HCT116 (cell line): ENCODE measurements around the gene GLDN. TPM values are rescaled to one million over a fixed set of nuclear protein-coding genes. Genes with fewer than 3 reads are reported as not detected.

Source experiments
- ATAC-seq: fragments of 200-7000 bp; cut with Tn5 transposase; 2 replicates; pipeline ENCODE4 v1.9.1; 2020; ENCODE audit warnings: mild to moderate bottlenecking, moderate library complexity
- BruUV-seq: library from RNA; stranded (reverse); fragments of 400-500 nt; replicated peaks from 2 replicates; lab custom pipeline; 2021; lab: Mats Ljungman, UMichigan
- CTCF ChIA-PET: fragments of 300-600 bp; sonication (Branson Sonifier 250); formaldehyde crosslinking; loops from one replicate; lab custom pipeline; 2021; ENCODE audit warnings: antibody characterized with exemption; lab: Charles Lee
- POLR2A ChIA-PET: fragments of 300-600, 350-600 bp; sonication (Branson Sonifier 250); formaldehyde crosslinking; loops from one replicate; lab custom pipeline; 2021; ENCODE audit warnings: antibody characterized with exemption; lab: Charles Lee
- RAD21 ChIA-PET, 2 experiments: fragments of 300-600 bp; sonication (Branson Sonifier 250); formaldehyde crosslinking; loops; one replicate each; lab custom pipeline; 2023; ENCODE audit warnings: low total read pairs in 2 of 2; ENCODE audit not compliant: uncharacterized antibody in 2 of 2, unreplicated experiment in 2 of 2, low non-redundant PET in 1 of 2; lab: Charles Lee
- DNase-seq: peaks from one replicate; pipeline ENCODE4 v3.0.0-alpha.2; 2010; ENCODE audit warnings: low read depth, low spot score
- H2AFZ ChIP-seq: fragments of 200-600 bp; shearing (Covaris generic), sonication (generic); 2 replicates; pipeline ENCODE4 v1.6.1; 2017; ENCODE audit warnings: low read depth, mixed run types, mixed read lengths, antibody characterized with exemption, low read length; ENCODE audit not compliant: poor library complexity, severe bottlenecking
- H3K27ac ChIP-seq: 2 replicates; pipeline ENCODE4 v1.5.1; 2012; ENCODE audit warnings: low read depth, low read length
- H3K27me3 ChIP-seq: fragments of 200-600 bp; sonication (generic); 2 replicates; pipeline ENCODE4 v1.6.1; 2016; ENCODE audit warnings: mixed run types, low read length, mixed read lengths; ENCODE audit not compliant: insufficient read depth
- H3K36me3 ChIP-seq, 2 experiments: fragments of 200-500 bp in 1 of 2; fragments of 200-600 bp in 1 of 2; sonication (Bioruptor generic) in 1 of 2; sonication (generic) in 1 of 2; 2 replicates each; pipeline versions ENCODE4 v1.5.1 to v1.6.1; 2014 to 2016; ENCODE audit warnings: low read length in 2 of 2, inconsistent platforms in 1 of 2, mixed read lengths in 1 of 2, mixed run types in 1 of 2; ENCODE audit not compliant: insufficient read depth in 2 of 2, control insufficient read depth in 1 of 2
- H3K4me1 ChIP-seq, 2 experiments: fragments of 200-600 bp in 1 of 2; sonication (generic) in 1 of 2; 2 replicates each; pipeline versions ENCODE4 v1.5.1 to v1.6.1; 2012 to 2017; ENCODE audit warnings: low read length in 2 of 2, inconsistent platforms in 1 of 2, mild to moderate bottlenecking in 1 of 2, mixed read lengths in 1 of 2, mixed run types in 1 of 2, moderate library complexity in 1 of 2; ENCODE audit not compliant: insufficient read depth in 2 of 2, control insufficient read depth in 1 of 2
- H3K4me2 ChIP-seq: fragments of 200-600 bp; sonication (generic); 2 replicates; pipeline ENCODE4 v1.6.1; 2017; ENCODE audit warnings: mixed run types, low read length, mixed read lengths
- H3K4me3 ChIP-seq, 2 experiments: fragments of 200-600 bp in 1 of 2; sonication (generic) in 1 of 2; replicated peaks in 1 of 2; 2 replicates each; pipeline ENCODE4 v1.5.1; 2011 to 2016; ENCODE audit warnings: low read length in 2 of 2, control low read depth in 1 of 2, low read depth in 1 of 2, mild to moderate bottlenecking in 1 of 2, mixed read lengths in 1 of 2, mixed run types in 1 of 2
- H3K79me2 ChIP-seq: fragments of 200-600 bp; sonication (generic); 2 replicates; pipeline ENCODE4 v1.6.1; 2017; ENCODE audit warnings: mild to moderate bottlenecking, mixed run types, low read length, moderate library complexity, mixed read lengths; ENCODE audit not compliant: insufficient read depth
- H3K9ac ChIP-seq: fragments of 200-600 bp; sonication (generic); 2 replicates; pipeline ENCODE4 v1.6.1; 2016; ENCODE audit warnings: low read length, mixed read lengths
- H3K9me2 ChIP-seq: fragments of 200-600 bp; sonication (generic), shearing (Covaris generic); 2 replicates; pipeline ENCODE4 v1.6.1; 2017; ENCODE audit warnings: mixed run types, mild to moderate bottlenecking, moderate library complexity; ENCODE audit not compliant: insufficient read depth
- H3K9me3 ChIP-seq, 2 experiments: fragments of 200-500 bp in 1 of 2; fragments of 200-600 bp in 1 of 2; sonication (Bioruptor generic) in 1 of 2; sonication (generic) in 1 of 2; 2 replicates each; pipeline ENCODE4 v1.6.1; 2014 to 2017; ENCODE audit warnings: low read length in 2 of 2, mixed read lengths in 2 of 2, inconsistent platforms in 1 of 2, low read depth in 1 of 2, mild to moderate bottlenecking in 1 of 2, mixed run types in 1 of 2, moderate library complexity in 1 of 2; ENCODE audit not compliant: control insufficient read depth in 1 of 2, insufficient read depth in 1 of 2
- H4K20me1 ChIP-seq: fragments of 200-600 bp; sonication (generic), shearing (Covaris generic); 2 replicates; pipeline ENCODE4 v1.6.1; 2017; ENCODE audit warnings: mixed run types, mild to moderate bottlenecking, moderate library complexity; ENCODE audit not compliant: insufficient read depth
- CBX3 ChIP-seq: IDR thresholded peaks from 2 replicates; pipeline ENCODE4 v1.6.1; 2012; ENCODE audit warnings: low read depth
- CEBPB ChIP-seq: IDR thresholded peaks from 2 replicates; pipeline ENCODE4 v1.6.1; 2012; ENCODE audit warnings: low read depth
- EGR1 ChIP-seq: IDR thresholded peaks from 2 replicates; pipeline ENCODE4 v1.6.1; 2012; ENCODE audit warnings: low read depth
- ELF1 ChIP-seq: IDR thresholded peaks from 2 replicates; pipeline ENCODE4 v1.6.1; 2012; ENCODE audit warnings: low read depth, borderline replicate concordance
- EZH2 ChIP-seq: fragments of 200-600 bp; sonication (generic); IDR thresholded peaks from 2 replicates; pipeline ENCODE4 v1.6.1; 2017; ENCODE audit warnings: antibody characterized with exemption, mixed run types
- POLR2A ChIP-seq: IDR thresholded peaks from 2 replicates; pipeline ENCODE4 v1.7.0; 2011; ENCODE audit warnings: borderline replicate concordance; ENCODE audit not compliant: insufficient read depth, insufficient read length; ENCODE audit errors: extremely low read depth
- REST ChIP-seq: IDR thresholded peaks from 2 replicates; pipeline ENCODE4 v1.6.1; 2012; ENCODE audit warnings: low read depth
- TCF7L2 ChIP-seq: IDR thresholded peaks from 2 replicates; pipeline ENCODE4 v1.7.0; 2011; ENCODE audit warnings: borderline replicate concordance, inconsistent platforms; ENCODE audit not compliant: insufficient read depth, insufficient read length; ENCODE audit errors: extremely low read depth
- YY1 ChIP-seq: IDR thresholded peaks from 2 replicates; pipeline ENCODE4 v1.6.1; 2011; ENCODE audit warnings: low read length, low read depth, moderate library complexity, mild to moderate bottlenecking; ENCODE audit not compliant: insufficient replicate concordance; ENCODE audit errors: extremely low read depth
- ZBTB33 ChIP-seq: IDR thresholded peaks from 2 replicates; pipeline ENCODE4 v1.6.1; 2011; ENCODE audit warnings: mild to moderate bottlenecking, low read length, moderate library complexity; ENCODE audit not compliant: insufficient replicate concordance; ENCODE audit errors: extremely low read depth
- ZFX ChIP-seq: fragments of 450-650 bp; IDR thresholded peaks from 2 replicates; pipeline ENCODE4 v1.6.1; 2017
- intact Hi-C: fragments of 100-400 bp; cut with micrococcal nuclease; formaldehyde crosslinking; loops from 2 replicates; pipeline ENCODE4 v1.10.0; 2022
- total RNA-seq: library from RNA; stranded (reverse); gene quantifications from one replicate; pipeline ENCODE4 v1.2.1, GENCODE V29; 2021; ENCODE audit not compliant: unreplicated experiment

GLDN gene
- total RNA-seq, 1 experiment from 2014 or later = 3.0 TPM

GRCh38 chr15:51387699-51388041, 46.2 kb downstream of the GLDN start:
- Histone ChIP-seq H3K4me2 (no peak overlapping the region), H3K36me3 (no peaks in the 10 kb centered on the region), H3K27me3 (no peaks in the 10 kb centered on the region), H3K9me3 (no peaks in the 10 kb centered on the region), H2AFZ (no peak overlapping the region), H3K79me2 (no peaks in the 10 kb centered on the region), H3K27ac (no peak overlapping the region), H3K4me1 (no peaks in the 10 kb centered on the region), H3K9me2 (no peaks in the 10 kb centered on the region), H4K20me1 (no peaks in the 10 kb centered on the region), H3K4me3 (no peak overlapping the region), H3K9ac (no peak overlapping the region)
- CTCF ChIA-PET = interaction anchor here (1.4 kb wide), 1 partner anchor 224 kb away, joined by 6 read pairs; no protein-coding TSS in a partner anchor
- ATAC-seq (no peak), DNase-seq (no peak)
- RAD21 ChIA-PET = no interaction called here
- no TSS peak for BruUV-seq
- POLR2A ChIA-PET = no interaction called here
- intact Hi-C loops = no loop called here
- TF ChIP-seq EZH2 = no peak
- TF ChIP-seq CEBPB = no peak
- TF ChIP-seq CBX3 = no peak
- TF ChIP-seq ZFX = no peak
- no peak for TF ChIP-seq POLR2A
- TF ChIP-seq YY1 = no peak
- no peak for TF ChIP-seq ZBTB33
- no peak for TF ChIP-seq EGR1
- no peak for TF ChIP-seq REST
- TF ChIP-seq ELF1 = no peak
- no peak for TF ChIP-seq TCF7L2
